ENCODE measurements around the gene RPL37A.

The RPL37A gene

DNA sequence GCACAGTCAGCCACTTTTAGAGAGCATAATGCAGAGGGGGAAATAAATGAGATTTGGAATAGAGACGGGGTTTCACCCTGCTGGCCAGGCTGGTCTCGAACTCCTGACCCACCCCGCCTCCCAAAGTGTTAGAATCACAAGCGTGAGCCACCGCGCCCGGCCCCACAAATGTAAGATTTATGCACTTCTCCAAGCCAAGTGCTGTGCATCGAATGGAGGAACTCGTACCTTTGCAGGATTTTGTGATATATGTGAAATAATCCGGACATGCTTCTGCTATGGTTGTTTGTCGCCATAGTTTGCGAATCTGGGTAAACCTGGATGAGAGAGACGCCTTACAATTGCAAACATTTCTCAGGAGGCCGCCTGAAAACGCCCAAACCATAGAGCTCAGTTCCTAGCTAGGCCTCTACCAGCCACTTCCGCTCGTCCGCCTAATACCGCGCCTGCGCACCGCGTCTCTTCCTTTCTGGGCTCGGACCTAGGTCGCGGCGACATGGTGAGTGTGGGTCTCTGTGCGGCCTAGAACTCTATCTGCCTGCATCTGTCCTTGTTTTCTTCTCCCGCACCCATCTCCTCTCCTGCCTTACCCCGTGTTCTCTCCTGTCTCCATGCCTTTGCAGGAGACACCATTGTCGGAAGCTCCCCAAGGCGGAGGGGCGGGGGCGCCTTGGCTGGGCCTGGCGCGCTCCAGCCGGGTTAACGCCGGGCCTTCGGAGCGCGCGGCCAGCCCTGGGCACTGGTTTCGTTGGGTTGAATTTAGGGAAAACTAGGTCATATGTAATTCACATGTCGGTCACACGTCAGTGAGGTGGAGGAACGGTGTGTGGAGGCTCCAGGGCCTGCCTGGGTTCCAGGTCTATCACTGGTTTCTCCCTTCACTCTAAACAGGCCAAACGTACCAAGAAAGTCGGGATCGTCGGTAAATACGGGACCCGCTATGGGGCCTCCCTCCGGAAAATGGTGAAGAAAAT, at the start of gene RPL37A:
TSS of gene RPL37A (plus strand) at position 466 of the 974 bp plus-strand sequence. CDS start at position 497, 31 bp downstream.
- no peak for TF ChIP-seq ZNF274 (IDR thresholded peaks at IDR 0.05; ENCODE audit: low read depth, low read length)
- H3K4me1 ChIP-seq (ENCODE audit: insufficient read depth, insufficient read length): no peaks in the 10 kb centered on the region
- H3K9me3 ChIP-seq (ENCODE audit: insufficient read depth, low read length): no peaks in the 10 kb centered on the region
- H3K27me3 ChIP-seq (ENCODE audit: insufficient read depth, insufficient read length): no peaks in the 10 kb centered on the region
- peaks cover 72% of the 10 kb centered on the region for H3K36me3 ChIP-seq (ENCODE audit: insufficient read depth, insufficient read length, low read length)
- H3K9ac ChIP-seq (ENCODE audit: insufficient read length, low read depth): peak within 1 kb of the TSS; percentile 98
- peak within 1 kb of the TSS; percentile 96 for H3K4me3 ChIP-seq (ENCODE audit: insufficient read length, low read depth)
- peak; percentile 97 for DNase-seq (ENCODE audit: low read depth, low spot score)

DNA sequence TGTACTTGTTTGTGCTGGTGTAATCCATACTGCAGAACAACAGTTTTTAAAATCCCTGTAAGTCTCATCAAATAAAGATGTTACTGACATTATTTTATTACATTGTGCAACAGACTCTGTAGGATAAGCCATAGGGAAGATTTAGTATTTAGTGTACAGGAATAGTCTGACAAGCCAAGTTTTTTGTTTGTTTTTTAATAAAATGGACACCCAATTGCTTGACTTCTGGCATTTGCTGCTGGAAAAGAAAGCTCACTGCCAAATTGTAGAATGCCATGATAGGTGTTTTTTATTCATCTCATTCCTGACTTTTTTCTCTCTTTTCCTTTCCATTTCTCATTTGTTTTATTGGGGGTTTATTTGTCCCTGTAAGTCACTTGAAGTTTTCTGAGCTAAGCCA, 48.3 kb upstream of the RPL37A start:
- no peak for TF ChIP-seq ZNF274 (IDR thresholded peaks at IDR 0.05; ENCODE audit: low read depth, low read length)
- no peak for TF ChIP-seq YY1 (IDR thresholded peaks at IDR 0.05; ENCODE audit: insufficient read depth, insufficient read length)
- TF ChIP-seq SUZ12 (IDR thresholded peaks at IDR 0.05; ENCODE audit: extremely low read depth, insufficient read depth, insufficient read length): no peak
- peaks cover 91% of the 10 kb centered on the region for H3K36me3 ChIP-seq (ENCODE audit: insufficient read depth, insufficient read length, low read length)
- no peak overlapping the region for H3K4me3 ChIP-seq (ENCODE audit: insufficient read length, low read depth)
- no peak for DNase-seq (ENCODE audit: low read depth, low spot score)
- H3K9me3 ChIP-seq (ENCODE audit: insufficient read depth, low read length): peaks cover 42% of the 10 kb centered on the region
- H3K4me1 ChIP-seq (ENCODE audit: insufficient read depth, insufficient read length): no peaks in the 10 kb centered on the region
- H3K27me3 ChIP-seq (ENCODE audit: insufficient read depth, insufficient read length): no peaks in the 10 kb centered on the region
- H3K9ac ChIP-seq (ENCODE audit: insufficient read length, low read depth): no peak overlapping the region

DNA sequence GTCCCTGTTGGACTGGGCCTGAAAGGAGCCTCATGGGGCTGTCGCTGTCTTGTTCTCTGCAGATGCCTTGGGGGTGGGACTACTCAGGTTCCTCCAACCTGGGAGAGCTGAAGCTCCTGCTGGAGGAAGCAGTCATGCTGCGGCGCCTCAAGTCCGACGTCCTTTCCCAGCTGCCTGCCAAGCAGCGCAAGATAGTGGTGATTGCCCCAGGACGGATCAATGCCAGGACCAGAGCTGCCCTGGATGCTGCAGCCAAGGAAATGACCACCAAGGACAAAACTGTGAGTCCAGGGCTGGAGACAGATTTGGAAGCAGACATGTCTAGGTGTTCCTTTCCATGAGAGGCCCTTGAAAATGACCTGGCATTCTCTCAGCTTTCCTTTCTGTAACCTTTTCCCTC, 47.9 kb upstream of the RPL37A start:
- H3K9ac ChIP-seq (ENCODE audit: insufficient read length, low read depth): no peak overlapping the region
- no peak for DNase-seq (ENCODE audit: low read depth, low spot score)
- peaks cover 92% of the 10 kb centered on the region for H3K36me3 ChIP-seq (ENCODE audit: insufficient read depth, insufficient read length, low read length)
- TF ChIP-seq ZNF274 (IDR thresholded peaks at IDR 0.05; ENCODE audit: low read depth, low read length) (no peak), SUZ12 (IDR thresholded peaks at IDR 0.05; ENCODE audit: extremely low read depth, insufficient read depth, insufficient read length) (no peak), YY1 (IDR thresholded peaks at IDR 0.05; ENCODE audit: insufficient read depth, insufficient read length) (no peak)
- H3K27me3 ChIP-seq (ENCODE audit: insufficient read depth, insufficient read length): no peaks in the 10 kb centered on the region
- no peak overlapping the region for H3K4me3 ChIP-seq (ENCODE audit: insufficient read length, low read depth)
- no peaks in the 10 kb centered on the region for H3K4me1 ChIP-seq (ENCODE audit: insufficient read depth, insufficient read length)
- peaks cover 44% of the 10 kb centered on the region for H3K9me3 ChIP-seq (ENCODE audit: insufficient read depth, low read length)

DNA sequence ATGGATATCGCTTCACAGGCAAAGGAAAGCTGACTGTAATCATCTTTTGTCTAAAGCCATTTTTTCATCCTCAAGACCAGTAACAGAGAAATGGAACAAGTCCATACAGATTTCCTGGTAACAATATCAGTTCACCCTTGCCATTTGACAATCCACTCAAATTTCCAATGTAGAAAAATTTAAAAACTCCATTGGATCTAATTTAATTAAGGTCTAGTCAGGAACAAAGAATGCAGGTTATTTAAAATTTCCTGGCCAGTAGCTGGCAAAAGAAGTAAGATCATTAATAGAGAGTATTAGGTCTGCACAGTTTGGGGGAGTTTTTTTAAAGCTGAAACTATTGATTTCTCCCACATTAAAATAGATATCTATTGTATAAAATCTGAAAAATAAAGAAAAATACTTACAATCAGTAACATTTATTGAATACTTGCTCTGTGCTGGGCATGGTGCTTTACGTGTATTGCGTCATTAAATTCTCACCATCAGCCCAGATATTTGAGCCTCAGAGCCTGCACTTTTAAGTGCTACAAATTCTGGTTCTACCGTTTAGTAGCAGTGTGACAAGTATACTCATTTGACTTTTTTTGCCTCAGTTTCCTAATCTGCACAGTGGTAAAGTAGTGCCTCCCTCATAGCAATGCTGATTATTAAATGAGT, 44.6 kb upstream of the RPL37A start:
- no peaks in the 10 kb centered on the region for H3K4me1 ChIP-seq (ENCODE audit: insufficient read depth, insufficient read length)
- peaks cover 59% of the 10 kb centered on the region for H3K36me3 ChIP-seq (ENCODE audit: insufficient read depth, insufficient read length, low read length)
- H3K9ac ChIP-seq (ENCODE audit: insufficient read length, low read depth): no peak overlapping the region
- H3K9me3 ChIP-seq (ENCODE audit: insufficient read depth, low read length): peaks cover 27% of the 10 kb centered on the region
- no peak overlapping the region for H3K4me3 ChIP-seq (ENCODE audit: insufficient read length, low read depth)
- no peak for TF ChIP-seq SUZ12 (IDR thresholded peaks at IDR 0.05; ENCODE audit: extremely low read depth, insufficient read depth, insufficient read length)
- no peak for DNase-seq (ENCODE audit: low read depth, low spot score)
- H3K27me3 ChIP-seq (ENCODE audit: insufficient read depth, insufficient read length): no peaks in the 10 kb centered on the region

DNA sequence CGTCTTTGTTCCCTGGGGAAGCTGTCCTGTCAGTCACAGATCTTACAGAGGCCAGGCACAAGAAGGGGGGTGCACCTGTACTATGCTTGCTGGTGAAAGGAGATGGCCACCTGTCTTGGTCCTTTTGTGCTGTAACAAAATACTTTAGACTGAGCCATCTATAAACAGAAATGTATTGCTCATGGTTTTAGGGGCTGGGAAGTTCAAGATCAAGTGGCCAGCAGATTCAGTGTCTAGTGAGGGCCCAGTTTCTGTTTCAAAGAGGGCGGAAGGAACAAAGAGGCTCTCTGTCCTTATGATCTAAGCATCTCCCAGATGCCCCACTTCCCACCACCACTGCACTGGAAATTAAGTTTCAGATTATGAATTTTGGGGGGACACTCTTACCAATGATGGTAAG, 35.5 kb upstream of the RPL37A start:
- TF ChIP-seq ZNF274 (IDR thresholded peaks at IDR 0.05; ENCODE audit: low read depth, low read length): no peak
- TF ChIP-seq YY1 (IDR thresholded peaks at IDR 0.05; ENCODE audit: insufficient read depth, insufficient read length): no peak
- TF ChIP-seq SUZ12 (IDR thresholded peaks at IDR 0.05; ENCODE audit: extremely low read depth, insufficient read depth, insufficient read length): no peak
- no peak overlapping the region for H3K4me3 ChIP-seq (ENCODE audit: insufficient read length, low read depth)
- DNase-seq (ENCODE audit: low read depth, low spot score): no peak
- no peaks in the 10 kb centered on the region for H3K9me3 ChIP-seq (ENCODE audit: insufficient read depth, low read length)
- peaks cover 19% of the 10 kb centered on the region for H3K36me3 ChIP-seq (ENCODE audit: insufficient read depth, insufficient read length, low read length)
- no peaks in the 10 kb centered on the region for H3K4me1 ChIP-seq (ENCODE audit: insufficient read depth, insufficient read length)
- no peaks in the 10 kb centered on the region for H3K27me3 ChIP-seq (ENCODE audit: insufficient read depth, insufficient read length)
- no peak overlapping the region for H3K9ac ChIP-seq (ENCODE audit: insufficient read length, low read depth)

DNA sequence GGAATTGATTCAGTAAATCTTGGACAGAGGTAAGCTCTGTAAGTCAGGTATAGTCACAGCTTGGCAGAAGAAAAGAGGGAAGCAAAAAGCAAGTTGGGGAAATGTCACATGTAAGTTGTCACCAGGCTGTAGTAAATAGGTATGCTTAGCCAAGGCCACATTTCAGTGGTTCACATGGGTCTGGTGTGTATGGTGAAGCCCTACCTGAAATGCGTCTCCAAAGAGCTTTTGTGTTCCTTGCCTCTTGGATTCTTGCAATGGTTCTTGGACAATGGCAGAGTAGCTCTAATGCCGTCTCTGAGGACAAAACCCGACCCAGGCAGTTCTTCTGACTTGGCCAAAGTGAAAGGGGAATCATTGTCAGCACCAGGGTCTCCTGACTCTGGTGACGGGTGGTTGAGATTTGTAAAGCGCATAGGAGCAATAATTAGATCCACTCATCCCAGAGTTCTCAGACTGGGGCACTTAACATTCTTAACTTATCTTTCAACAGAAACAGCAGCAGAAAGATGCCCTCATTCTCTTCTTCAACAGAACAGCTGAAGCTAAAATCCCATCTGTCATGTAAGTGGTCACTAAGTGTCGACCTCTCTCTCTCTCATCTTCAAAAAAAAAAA, 34.4 kb upstream of the RPL37A start:
- H3K36me3 ChIP-seq (ENCODE audit: insufficient read depth, insufficient read length, low read length): peaks cover 28% of the 10 kb centered on the region
- H3K4me3 ChIP-seq (ENCODE audit: insufficient read length, low read depth): no peak overlapping the region
- H3K9ac ChIP-seq (ENCODE audit: insufficient read length, low read depth): no peak overlapping the region
- no peaks in the 10 kb centered on the region for H3K9me3 ChIP-seq (ENCODE audit: insufficient read depth, low read length)
- H3K4me1 ChIP-seq (ENCODE audit: insufficient read depth, insufficient read length): no peaks in the 10 kb centered on the region
- TF ChIP-seq YY1 (IDR thresholded peaks at IDR 0.05; ENCODE audit: insufficient read depth, insufficient read length) (no peak), SUZ12 (IDR thresholded peaks at IDR 0.05; ENCODE audit: extremely low read depth, insufficient read depth, insufficient read length) (no peak), ZNF274 (IDR thresholded peaks at IDR 0.05; ENCODE audit: low read depth, low read length) (no peak)
- DNase-seq (ENCODE audit: low read depth, low spot score): no peak
- no peaks in the 10 kb centered on the region for H3K27me3 ChIP-seq (ENCODE audit: insufficient read depth, insufficient read length)

DNA sequence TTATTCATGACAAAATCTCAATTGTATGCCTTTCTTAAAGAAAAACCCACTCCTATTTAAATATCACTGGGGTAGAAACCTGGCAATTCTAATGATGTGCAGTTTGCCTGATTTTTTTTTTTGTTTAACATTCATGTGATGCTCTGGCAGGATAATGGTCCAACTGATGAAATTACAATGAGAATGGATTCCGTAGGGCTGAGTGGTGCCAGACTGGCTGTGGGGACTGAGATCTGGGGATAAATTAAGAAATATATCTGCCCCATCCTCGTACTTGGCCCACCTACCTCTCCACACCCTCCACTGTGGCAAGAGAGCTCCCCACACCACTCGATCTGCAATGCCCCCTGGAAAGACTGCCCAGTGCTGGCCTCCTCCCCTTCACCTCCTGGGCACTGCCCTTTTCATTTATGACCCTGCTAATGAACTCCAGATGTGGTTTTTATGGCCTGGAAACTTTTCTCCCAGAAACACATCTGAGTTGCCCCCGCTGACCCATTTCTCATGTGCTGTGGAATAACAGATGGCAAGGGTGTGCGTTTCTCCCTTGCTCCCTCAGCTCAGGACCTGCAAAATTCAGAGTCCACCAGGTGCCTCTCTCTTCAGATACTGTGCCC, 33.0 kb upstream of the RPL37A start:
- Histone ChIP-seq H3K9me3 (ENCODE audit: insufficient read depth, low read length) (no peaks in the 10 kb centered on the region), H3K9ac (ENCODE audit: insufficient read length, low read depth) (no peak overlapping the region), H3K4me3 (ENCODE audit: insufficient read length, low read depth) (no peak overlapping the region), H3K4me1 (ENCODE audit: insufficient read depth, insufficient read length) (no peaks in the 10 kb centered on the region), H3K36me3 (ENCODE audit: insufficient read depth, insufficient read length, low read length) (peaks cover 28% of the 10 kb centered on the region), H3K27me3 (ENCODE audit: insufficient read depth, insufficient read length) (no peaks in the 10 kb centered on the region)
- no peak for TF ChIP-seq ZNF274 (IDR thresholded peaks at IDR 0.05; ENCODE audit: low read depth, low read length)
- no peak for TF ChIP-seq YY1 (IDR thresholded peaks at IDR 0.05; ENCODE audit: insufficient read depth, insufficient read length)
- no peak for TF ChIP-seq SUZ12 (IDR thresholded peaks at IDR 0.05; ENCODE audit: extremely low read depth, insufficient read depth, insufficient read length)
- DNase-seq (ENCODE audit: low read depth, low spot score): no peak
